Hepatocyte (in vitro differentiated cells): ENCODE results near the gene QRFP.

Experiments
- CTCF ChIP-seq: fragments of 200-600 bp; sonication (generic); IDR thresholded peaks from 2 replicates; pipeline ENCODE4 v1.5.1; 2016; ENCODE audit warnings: antibody characterized with exemption, mild to moderate bottlenecking; ENCODE audit not compliant: poor library complexity
- EZH2 ChIP-seq: fragments of 200-600 bp; sonication (generic); IDR thresholded peaks from 2 replicates; pipeline ENCODE4 v1.6.1; 2016; ENCODE audit warnings: antibody characterized with exemption, mild to moderate bottlenecking, borderline replicate concordance

DNA sequence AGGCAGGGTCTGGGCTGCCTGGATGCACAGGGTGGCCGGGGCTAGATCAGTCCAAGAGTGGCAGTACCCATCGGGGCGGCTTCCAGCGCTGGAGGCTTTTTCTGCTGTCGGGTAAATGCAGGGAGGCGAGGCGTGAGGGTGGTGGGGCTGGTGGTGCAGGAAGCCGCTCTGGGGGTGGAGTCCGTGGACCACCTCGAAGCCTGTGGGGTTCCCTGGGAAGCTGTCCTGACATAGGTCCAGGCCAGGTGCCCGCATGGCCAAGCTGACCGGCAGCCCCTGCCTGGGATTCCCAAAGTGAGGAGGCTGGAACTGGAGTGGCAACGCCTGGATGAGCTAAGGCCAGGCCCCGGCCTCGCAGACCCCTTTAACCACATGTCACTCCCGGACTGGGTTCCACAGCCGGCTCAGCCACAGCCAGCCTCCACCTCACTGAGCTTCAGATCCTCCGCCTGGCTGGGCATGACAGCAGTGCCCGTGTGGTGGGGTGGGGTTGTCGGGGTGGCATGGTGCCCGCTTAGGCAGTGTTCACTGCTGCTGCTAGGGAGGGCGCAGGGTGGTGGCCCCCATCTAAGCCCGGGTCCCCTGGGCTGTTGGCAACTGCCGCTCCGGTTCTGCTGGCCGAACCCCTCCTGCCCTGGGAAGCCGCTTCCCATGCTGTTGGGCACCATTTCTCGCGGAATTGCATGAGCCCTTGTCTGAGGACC lies 1.4 kb upstream of the QRFP start:
- TF ChIP-seq CTCF (no peak), EZH2 (no peak)
